Urothelium cell line (cell line): ENCODE results near the gene MSI2.

ENCODE experiments used
- DNase-seq: peaks from one replicate; pipeline ENCODE4 v3.0.0; 2011; ENCODE audit warnings: low spot score, mixed read lengths
- FAIRE-seq: peaks from 2 replicates; lab custom pipeline; 2011; peaks lifted over from hg19 to GRCh38; lab: Jason Lieb, UNC

Gene MSI2

DNA sequence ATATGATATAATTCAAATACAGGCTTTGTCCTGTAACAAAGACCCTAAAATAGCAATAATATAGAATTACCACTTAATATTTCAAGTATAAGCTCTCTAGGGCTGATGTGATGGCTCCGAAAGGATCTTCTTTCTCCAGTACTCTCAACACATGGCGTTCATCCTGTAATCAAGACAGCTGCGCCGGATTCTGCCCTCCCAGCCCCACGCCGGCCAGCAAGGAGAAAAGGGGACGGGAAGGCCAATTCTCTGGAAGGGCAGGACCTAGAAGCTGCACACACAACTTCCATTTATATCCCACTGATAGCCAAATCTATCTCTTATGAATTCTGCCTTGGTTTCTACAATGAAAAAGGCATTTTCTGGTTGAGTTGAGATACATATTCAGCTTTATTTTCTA lies 456.8 kb downstream of the MSI2 start:
- DNase-seq (no peak), FAIRE-seq (no peak)

DNA sequence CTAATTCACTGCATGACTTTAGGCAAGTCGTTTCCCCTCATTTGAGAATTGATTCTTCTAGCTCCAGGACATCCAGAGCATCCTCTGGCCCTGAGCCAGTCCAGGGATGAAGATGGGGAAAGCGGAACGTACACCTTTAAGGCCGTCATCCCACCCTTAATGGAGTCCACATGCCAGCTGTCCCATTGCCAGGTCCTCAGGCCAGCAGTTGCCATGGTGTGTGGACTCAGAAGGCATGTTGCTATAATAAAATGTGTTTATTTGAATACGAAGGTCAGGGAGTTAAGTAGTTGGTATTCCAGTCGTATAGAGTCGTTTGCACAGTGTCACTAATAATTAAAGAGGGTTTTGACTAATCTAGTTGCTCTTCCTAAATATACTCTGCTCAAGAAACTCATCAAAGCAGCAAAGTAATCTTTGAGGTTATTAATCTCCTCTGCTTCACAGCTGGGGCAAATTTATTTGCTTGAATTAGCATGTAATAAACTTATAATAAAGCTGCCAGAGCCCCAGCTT lies 458.4 kb downstream of the MSI2 start:
- FAIRE-seq (peak; percentile 23), DNase-seq (no peak)

DNA sequence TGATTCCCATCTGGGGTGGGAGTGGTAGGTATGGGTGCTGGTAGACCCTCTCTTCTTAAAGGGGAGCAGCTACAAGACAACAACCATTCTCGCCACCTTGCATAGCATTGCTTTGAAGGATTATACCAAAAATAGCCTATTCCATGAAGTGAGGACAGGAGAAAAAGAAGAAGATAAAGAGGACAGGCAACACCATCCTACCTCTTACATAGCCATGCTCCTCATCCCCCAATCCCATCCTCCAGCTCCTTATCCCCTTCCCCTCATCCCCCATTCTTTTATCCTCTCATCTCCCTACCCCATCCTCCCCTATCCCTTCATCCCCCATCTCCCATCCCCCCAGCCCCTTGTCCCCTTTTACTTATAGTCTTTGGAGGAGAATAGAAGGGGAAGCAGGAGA lies 459.7 kb downstream of the MSI2 start:
- FAIRE-seq: no peak
- no peak for DNase-seq

DNA sequence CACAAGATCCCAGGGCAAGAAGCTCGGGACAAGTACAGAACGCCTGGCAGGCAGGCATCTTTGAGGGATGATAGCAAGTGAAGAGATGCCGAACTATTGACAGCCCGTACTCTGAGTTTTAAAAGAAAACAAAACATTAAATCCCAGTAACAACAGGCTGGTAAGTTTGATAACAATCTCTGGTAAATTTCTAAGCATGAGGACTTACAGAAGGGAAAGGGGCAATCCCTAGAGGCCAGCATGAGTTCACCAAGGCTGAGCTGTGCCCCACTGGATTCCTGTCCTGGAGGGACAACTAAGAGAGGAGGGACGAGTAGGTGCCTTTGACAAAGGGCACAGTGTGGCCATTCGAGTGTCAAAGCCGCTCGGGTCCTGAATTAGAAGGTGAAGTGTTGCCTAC lies 462.6 kb downstream of the MSI2 start:
- FAIRE-seq (no peak), DNase-seq (no peak)

DNA sequence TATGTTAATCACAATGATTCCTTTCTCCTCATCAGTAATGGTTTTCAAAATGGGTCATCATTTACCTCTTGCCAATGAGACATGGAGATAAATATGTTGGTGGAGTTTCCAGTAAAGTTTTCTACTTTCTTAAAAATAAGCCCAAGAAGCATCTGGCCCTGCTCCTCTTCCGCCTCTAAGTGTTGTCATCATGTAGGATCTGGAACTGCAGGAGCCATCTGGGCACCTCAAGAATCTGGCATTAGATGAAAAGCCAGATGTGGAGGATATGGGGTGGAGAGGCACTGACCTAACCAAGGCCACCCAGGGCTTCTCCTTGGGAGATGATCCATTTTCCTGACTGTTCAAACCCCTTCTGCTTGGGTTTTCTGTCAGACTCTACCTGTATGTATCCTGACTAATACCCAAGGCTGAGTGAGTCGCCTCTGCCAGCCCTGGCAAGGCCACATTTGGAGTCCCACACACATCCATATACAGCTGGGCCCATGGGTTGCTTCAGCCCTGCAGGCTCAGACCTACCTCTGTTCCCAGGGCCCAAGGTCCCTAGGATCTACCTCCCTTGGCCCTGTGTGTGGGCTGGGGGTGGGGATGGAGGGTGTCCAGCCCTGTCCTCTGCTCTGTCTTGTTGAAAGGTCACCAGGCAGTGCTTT lies 464.2 kb downstream of the MSI2 start:
- no peak for DNase-seq
- FAIRE-seq: peak; percentile 74

DNA sequence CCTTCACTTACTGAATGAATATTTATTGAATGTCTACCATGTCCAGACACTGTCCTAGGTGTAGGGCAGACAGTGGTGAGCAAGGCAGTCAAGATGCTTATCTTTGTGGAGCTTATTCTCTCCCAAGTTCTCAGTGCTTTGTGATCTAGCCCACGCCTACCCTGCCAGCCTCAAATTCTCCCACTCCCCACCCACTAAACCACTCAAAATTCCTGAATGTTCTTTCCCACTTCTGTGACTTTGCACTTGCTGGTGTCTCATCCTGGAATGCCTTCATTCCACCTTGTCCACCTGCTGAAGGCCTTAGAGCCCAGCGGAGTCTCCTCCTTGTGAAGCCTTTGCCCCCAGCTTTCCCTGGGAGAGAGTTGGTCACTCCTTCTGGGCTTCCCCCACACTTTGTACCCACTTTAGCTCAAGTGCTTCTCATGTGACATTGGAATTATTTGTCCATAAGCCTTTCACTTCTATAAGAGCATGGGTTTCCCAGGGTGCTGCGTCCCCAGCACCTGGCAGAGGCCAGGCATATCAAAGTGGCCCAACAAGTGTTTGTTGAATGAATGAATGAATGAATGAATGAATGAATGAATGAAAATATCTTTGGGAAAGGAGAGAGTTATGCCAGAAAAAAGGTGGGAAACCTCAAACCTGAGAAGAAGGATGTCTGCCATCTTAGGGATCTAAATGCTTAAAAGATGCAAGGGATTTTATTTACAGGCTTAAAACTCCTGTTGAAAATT lies 465.8 kb downstream of the MSI2 start:
- FAIRE-seq: peak; percentile 32
- no peak for DNase-seq

DNA sequence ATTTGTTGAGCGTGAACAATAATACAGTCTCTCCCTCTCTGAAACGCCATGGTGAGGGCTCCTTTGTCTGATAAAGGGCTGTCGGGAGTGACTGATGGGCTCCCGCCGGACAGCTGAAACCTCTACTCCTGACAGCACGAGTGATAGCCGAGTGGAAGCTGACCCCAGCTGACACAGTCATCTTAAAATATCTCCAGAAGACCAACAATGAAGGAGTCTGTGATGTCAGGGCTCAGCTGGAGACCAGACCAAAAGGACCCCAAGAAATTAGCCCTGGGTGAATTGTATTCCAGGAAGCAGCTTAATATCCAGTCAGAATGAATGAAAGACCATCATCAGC lies 466.4 kb downstream of the MSI2 start:
- no peak for FAIRE-seq
- no peak for DNase-seq

DNA sequence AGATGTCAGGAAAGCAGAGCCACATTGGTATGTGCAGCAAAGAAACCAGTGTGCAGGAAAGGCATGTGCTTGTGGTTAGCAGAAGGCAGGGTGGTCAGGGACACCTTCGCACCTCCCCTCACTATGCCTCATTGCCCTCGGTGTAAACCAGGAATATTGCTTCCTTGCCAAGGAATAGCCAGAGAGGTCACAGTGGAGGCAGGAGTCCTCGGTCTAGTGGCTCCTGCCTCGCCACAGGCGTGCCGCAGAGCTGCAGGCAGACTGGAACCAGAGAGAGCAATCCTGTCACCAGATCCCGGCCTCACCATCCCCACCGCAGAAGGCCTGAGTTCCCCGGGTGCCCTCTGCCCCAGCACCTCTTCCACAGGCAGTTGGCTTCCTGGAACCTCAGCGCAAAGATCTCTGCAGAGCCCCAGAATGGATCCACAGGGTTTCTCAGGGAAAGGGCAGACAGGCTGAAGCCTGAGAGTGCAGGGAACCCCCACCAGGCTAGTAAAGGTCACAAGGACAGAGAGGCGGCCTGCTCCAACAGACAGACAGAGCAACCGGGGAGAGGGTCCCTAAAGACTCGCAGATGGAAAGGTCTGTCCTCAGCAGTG lies 467.2 kb downstream of the MSI2 start:
- FAIRE-seq: peak; percentile 91
- no peak for DNase-seq

DNA sequence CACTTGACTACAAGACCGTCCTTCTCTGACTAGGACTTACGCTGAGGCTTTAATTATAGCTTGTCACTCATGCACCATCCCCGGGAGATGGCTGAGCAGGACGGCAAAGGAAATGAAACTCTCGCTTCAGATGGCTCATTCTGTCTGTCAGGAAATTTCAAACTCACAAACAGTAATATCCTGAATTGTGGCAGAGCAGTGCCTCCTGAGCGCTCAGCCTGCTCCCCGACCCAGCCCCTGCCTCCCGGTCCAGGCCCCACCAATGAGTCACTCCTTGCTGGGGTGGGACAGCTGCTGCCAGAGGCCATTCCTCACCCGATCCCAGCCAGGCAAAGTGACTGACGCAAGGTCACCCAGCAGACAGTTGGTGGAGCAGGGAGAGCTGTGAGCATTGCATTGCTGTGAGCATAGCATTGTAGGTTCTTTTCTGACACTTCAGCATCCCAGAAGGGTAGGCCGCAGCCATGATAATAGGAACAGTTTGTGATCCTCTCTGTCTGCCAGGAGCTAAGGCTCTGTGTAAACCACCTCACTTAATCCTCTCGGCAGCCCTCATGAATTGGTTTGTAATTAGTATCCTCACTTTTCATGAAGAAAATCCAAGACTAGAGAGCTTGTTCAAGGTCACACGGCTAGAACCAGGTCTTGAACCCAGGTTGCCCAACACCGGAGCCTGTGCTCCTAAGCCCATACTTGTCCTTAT lies 467.9 kb downstream of the MSI2 start:
- FAIRE-seq: peak; percentile 87
- DNase-seq: peak; percentile 43

DNA sequence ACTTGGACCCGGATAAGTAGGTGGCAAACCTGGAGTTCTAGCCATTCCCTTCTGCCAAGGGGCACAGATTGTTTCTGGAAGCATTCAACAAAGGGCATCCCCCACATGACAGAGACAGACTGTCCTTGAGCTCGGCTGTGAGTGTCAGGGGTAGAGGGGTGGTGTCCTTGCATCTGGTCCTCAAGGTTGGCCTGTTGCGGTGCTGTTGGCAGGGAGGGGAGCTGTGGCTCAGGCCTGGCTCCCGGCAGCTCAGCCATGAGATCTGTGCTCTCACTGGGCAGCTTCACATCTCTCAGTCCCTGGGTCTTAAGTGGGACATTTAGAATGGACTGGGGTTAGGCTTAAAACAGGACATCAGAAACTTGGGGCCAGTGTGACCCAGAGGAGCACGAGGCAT lies 468.4 kb downstream of the MSI2 start:
- FAIRE-seq (peak; percentile 55), DNase-seq (no peak)

DNA sequence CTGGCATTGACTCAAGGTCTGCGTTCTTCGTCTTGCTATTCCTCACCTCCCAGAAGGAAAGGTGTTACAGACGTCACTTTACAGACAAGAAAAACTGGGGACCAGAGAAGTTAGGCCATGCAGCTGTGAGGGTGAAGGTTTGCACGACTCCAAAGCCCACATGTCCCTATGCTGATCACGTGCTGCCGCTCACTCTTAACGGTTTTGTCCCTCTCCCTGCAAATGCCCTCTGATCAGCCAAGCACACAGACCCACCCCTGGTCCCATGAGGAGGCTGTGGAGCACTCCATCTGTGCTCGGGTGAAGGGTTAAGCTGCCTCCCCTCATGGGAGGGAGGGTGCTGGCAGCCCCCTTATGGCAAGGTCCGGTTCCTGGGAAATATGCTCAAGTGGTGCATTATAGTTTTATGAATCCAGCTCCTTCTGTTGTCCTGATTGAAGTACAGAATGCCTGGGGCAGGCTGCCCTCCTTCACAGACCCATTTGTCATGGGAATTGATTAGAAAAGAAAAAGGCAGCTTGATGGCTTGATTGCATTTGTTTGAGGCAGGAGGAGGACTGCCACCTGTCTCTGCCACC lies 470.0 kb downstream of the MSI2 start:
- FAIRE-seq: no peak
- no peak for DNase-seq

DNA sequence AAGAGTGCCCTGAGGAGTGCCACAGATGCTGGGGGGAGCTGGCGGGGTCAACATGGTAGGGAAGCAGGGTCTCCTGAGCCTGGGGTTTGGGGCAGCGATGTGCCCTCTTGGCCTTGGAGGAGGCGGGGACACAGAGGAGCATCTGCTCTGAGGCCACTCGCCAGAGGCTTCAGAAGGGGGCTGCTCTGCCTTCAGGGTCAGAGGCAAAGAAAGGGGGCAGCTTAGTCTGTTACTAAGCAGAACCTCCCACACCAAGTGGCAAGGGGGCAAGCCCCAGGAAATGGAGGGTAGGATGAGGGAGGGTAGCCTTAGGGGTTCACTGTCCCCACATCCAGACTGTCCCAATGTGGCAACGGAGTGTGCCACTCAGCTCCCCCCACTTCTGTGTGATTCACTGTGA lies 470.5 kb downstream of the MSI2 start:
- FAIRE-seq (no peak), DNase-seq (no peak)

DNA sequence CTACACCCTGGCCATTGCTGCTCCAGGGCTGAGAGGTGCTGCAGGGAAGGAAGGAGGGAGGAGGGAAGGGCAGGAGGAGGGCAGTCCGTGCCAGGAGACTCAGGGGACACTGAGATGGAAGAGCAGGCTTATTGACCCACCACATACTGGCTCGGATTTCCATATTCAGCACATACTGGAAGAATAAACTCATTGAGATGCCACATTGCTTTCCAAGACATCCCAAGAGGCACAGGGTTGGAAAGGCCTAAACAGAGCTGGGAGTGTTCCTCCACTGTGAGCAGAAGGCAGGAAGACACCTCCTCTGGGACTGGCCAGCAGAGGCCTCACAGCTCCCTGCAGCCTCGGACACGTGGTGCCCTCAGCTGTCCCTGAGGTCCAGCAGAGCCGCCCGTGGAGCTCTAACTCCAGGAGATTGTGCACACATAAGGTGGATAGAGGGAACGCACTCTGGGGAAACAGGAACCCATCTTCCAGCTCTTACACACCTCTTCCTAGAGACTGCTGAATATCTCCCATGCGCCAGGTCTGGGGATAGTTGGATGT lies 471.4 kb downstream of the MSI2 start:
- DNase-seq: no peak
- no peak for FAIRE-seq

DNA sequence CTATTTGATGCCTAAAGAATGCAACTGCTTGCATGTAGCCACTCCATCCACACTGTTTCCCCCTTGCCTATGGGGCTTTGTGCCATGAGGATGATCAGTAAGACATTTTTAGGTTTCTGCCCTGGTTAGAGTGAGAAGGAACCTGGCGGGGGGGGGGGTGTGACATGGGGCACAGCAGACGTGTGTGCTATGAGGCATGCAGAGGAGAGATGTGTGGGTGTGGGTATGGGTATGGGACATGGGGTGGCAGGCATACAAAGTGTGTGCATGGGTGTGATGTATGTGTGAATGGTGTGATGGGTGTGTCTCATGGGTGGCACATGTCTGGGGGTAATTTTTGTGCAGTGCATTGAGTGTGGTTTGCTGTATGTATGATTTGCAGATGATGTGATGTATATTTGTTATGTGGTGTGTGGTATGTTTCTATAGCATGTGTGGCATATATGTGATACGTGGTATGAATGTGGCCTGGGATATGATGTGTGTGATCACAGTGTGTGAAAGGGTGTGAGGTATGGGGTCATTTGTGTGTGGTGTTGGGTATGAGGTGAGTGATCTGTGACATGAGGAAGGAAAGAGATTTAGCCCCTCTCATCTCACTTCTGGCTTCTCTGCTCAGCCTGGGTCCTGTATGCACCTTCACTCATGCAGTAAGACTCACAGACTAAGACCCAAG lies 473.8 kb downstream of the MSI2 start:
- DNase-seq: no peak

DNA sequence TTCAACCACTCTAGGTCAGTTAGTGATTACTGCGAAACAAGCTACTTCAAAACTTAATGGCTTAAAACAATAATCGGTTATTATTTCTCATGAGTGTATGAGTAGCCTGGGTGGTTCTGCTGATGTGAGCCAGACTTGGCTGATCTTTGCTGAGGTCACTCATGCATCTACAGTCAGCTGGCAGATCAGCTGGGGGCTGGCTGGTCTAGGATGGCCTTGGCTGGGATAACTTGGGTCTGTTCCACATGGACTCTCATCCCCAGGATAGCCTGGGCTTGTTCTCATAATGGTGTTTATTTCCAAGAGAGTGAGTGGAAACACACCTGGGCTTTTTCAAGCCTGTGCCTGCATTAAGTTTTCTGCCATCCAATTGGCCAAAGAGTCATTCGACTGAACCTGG lies 475.7 kb downstream of the MSI2 start:
- FAIRE-seq (peak; percentile 35), DNase-seq (no peak)

More for the DNA sequence above, 473.8 kb downstream of the MSI2 start:
- peak; percentile 99 for FAIRE-seq

DNA sequence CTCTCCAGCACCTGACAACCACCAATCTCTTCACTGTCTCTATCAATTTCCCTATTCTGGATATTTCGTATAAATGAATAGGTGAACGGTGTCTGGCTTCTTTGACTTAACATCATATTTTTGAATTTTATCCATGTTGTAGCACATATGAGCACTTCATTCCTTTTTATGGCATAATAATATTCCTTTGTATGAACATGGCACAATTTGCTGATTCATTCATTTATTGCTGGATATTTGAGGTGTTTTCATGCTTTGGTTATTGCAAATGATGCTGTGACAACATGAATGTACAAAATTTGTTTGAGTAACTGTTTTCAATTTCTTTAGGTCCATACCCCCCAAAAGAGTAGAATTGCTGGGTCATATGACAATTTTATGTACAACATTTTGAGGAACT lies 476.8 kb downstream of the MSI2 start:
- FAIRE-seq (no peak), DNase-seq (no peak)
